HG03521 (cell line): ENCODE data around the gene RAI1.
A peak's percentile ranks its signal among the peaks of the same experiment; 100 is the strongest.

ENCODE experiments used
- ATAC-seq: cut with Tn5 transposase; IDR thresholded peaks from one replicate; pipeline ENCODE4 v1.9.1; 2021; ENCODE audit warnings: mild to moderate bottlenecking, moderate library complexity; ENCODE audit not compliant: unreplicated experiment

The RAI1 gene

GRCh38 chr17:17698371-17698770, 17.1 kb downstream of the RAI1 start:
- no peak for ATAC-seq

GRCh38 chr17:17698869-17699351, 17.7 kb downstream of the RAI1 start:
- no peak for ATAC-seq

GRCh38 chr17:17699491-17699890, 18.2 kb downstream of the RAI1 start:
- ATAC-seq = no peak

DNA sequence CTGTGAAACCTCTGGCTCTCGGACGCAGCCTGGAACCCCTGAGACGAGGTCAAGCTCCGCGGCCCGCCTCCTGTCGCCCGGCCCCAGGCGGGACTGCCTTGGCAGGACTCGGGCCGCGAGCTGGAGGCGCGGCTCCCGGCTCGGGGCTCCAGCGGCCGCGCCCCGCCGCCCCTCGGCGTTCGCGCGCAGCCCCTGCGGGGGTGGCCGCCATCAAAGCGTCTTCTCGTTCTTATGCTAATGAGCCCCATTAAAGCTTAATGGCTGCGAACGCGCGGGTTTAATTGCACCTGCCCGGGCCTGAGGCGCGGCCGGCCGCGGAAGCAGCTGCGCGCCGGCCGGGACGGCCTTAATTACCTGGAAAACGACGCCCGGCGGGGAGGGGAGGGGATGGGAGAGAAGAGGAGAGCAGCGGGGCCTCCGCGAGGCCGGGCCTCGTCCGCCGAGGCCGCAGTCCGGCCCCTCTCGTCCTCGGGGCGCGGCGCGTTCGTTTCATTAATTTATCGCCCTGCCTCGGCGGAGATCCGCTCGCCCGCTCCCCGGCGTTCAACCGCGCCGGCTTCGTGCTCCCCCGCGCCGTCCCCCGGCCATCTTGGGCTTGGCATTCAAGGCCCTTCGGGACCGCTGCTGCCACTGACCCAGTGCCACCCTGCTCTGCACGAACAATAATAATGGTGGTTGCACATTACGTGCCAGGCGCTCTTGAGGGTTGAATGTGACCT, 19.2 kb downstream of the RAI1 start:
- ATAC-seq = no peak

GRCh38 chr17:17701112-17701511, 19.9 kb downstream of the RAI1 start:
- no peak for ATAC-seq

DNA sequence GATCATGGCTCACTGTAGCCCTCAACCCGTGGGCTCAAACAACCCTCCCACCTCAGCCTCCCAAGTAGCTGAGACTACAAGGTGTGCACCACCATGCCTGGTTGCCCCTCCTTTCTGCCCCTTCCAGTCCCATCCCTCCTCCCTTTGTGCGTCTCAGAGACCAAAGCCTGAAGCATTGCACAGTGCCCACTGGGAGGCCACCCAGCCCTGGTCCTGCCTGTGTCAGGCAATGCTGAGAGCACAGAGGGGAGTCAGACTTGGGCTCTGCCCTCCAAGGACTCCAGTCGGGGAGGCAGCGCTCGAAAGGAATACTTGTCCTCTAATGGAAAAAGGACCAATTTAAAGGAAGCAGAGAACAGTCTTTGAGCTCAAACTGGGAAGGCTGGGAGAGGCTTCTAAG, 20.4 kb downstream of the RAI1 start:
- no peak for ATAC-seq

DNA sequence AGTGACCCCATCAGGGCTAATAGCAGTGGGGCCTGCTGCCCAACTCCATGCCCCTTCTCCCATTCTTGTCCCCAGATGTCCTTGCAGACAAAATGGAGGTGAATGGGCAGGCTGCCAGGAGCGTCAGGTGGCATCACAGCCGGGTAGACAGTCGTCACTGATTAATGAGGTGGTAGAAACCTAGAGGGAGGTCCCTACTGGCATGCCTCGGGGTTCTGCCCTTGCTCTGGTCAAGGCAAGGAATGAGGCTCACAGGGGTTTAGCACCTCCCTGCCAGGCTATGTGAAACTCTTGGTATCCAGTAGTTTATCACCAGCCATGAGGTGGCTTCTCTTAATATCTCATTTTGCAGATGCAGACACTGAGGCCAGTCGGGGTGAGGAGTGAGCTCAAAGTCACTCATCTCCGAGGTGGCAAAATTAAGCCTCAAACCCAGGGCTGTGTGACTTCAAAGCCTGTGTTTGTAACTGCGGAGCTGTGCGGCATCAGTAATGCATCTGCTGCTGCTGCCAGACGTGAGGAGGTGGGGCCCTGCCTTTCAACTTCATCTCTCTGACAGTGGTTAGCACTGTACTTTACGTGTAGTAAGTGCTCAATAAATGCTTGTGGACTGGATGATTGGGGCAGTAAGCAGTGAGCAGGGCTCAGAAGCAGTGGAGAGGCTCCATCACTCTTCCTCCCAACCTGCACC, 21.3 kb downstream of the RAI1 start:
- ATAC-seq = no peak

DNA sequence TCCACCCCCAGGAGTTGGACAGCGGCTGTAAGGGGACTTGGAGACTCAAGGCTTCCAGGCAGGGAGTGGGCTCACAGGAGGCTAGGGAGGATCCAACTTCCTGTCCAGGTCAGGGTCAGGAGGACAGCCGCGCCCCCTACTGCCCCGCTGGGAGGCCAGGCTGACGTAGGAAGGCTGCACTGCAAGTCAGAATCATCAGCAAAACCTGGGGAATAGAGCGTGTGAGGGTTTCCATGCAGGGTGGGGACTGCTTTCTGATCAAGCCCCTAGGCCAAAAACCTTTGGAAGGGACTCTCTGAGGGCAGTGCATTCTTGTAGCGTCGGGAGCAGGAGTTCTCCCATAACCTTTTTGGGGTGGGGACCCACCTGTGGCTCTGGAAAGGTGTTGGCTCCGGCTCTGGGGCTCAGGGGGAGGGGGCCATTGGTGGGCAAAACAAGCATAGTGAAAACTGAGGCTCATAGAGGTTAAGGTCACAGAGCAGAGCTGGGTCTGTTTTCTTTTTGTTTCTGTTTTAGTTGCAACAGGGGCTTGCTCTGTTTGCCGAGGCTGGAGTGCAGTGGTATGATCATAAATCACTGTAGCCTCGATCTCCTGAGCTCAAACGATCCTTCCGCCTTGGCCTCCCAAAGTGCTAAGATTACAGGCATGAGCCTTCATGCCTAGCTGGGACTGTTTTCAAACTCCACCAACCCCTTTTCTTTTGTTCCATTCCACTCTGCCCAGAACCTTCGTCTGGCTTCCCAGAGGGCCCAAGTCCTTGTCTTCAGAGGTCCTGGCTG, 22.1 kb downstream of the RAI1 start:
- no peak for ATAC-seq

DNA sequence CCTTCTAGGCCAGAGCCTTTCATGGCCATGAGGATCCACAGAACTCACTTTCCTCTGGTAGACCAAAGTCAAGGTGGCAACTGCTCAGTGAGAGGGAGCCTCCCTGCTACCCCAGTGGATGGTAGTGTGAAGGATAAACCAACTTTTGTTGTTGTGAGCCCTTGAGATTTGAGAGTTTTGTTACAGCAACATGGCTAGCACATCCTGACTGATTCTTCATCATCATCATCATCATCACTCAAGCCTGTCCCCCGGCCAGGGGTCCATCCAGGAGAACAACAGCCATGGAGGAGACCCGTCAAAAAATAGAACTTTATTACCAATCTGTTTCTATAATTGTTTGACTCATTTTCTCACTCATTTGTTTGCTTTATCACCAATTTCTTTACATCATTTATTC, 23.7 kb downstream of the RAI1 start:
- no peak for ATAC-seq

- no peak for ATAC-seq
Measured at GRCh38 chr17:17706140-17707060, 25.1 kb downstream of the RAI1 start.

DNA sequence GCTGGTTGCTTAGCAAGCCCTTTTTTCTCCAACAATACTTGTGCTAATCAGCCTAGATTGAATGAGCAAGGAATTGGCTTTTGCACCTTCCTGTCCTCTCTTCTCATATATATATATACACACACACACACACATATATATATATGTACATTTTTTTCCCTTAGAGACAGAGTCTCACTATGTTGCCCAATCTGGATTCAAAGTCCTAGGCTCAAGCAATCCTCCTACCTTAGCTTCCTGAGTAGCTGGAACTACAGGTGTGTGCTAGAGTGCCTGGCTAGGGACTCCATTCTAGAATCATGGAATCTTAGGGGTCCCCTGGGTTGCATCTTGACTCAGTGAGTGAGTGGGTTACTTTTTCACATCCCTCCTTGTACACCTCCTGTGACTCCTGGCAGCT, 27.0 kb downstream of the RAI1 start:
- no peak for ATAC-seq

GRCh38 chr17:17708816-17709215, 27.6 kb downstream of the RAI1 start:
- ATAC-seq = no peak

- no peak for ATAC-seq
Measured at GRCh38 chr17:17709815-17710321, 28.6 kb downstream of the RAI1 start.

GRCh38 chr17:17710355-17710727, 29.1 kb downstream of the RAI1 start:
- ATAC-seq = no peak

DNA sequence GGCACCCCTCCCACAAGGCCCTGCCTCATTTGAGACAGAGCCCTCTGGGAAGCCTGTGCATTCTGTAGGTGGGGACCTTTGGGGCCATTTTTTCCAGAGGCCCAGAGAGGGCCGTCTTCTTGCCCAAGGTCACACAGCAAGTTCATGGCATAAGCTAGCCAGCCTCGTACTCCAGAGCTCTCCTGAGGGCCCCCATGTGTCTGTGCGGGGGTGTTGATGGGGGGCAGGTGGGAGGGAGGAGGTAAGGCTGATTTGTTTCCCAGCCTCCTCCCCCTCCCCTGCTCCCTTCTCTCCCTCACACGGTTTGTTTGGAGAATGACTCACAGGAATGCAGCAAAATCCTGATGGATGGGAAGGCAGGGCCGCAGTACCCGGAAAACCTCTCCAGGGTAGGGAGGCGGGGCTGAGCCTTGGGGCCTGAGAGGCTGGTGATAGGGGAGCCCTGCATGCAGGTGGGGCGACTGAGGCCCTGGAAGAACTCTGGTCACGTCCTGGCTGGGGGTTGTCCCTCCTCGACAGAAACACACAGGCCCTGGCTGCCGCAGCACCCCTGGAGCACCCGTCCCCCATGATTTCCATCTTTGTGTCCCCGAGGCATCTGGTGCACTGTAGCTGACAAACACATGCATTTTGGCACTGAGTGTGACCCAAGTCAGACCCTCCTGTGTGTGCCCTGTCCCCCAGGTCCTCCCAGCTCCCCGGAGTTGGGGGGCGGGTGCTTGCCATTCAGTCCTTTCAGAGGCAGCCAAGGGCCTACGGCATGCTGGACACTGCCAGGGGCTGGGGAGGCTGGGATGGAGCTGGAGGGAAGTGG, 29.7 kb downstream of the RAI1 start:
- ATAC-seq = no peak

- no peak for ATAC-seq
Measured at GRCh38 chr17:17711641-17712162, 30.4 kb downstream of the RAI1 start.

- peak; percentile 78 for ATAC-seq
Measured at GRCh38 chr17:17712268-17712924, 31.1 kb downstream of the RAI1 start.

- no peak for ATAC-seq
Measured at GRCh38 chr17:17713839-17714238, 32.6 kb downstream of the RAI1 start.
